ENCODE data around the gene TLR7. TPM values are rescaled to one million over a fixed set of nuclear protein-coding genes. Genes with fewer than 3 reads are reported as not detected.

TLR7 gene
- total and polyA plus RNA-seq, 10 of the 15 experiments (the other 5 are each of a cell fraction or from before 2014, with no cell fraction given), result 12.0 to 44.4 (median 22.6) TPM

GRCh38 chrX:12896935-12897334, 30.1 kb downstream of the TLR7 start:
- no peak overlapping the region for H3K9ac ChIP-seq (ENCODE audit: control insufficient read depth, insufficient read depth, low read length)
- no peak overlapping the region for H2AFZ ChIP-seq (ENCODE audit: control insufficient read depth, low read depth, low read length)
- FAIRE-seq, result no peak
- no peaks in the 10 kb centered on the region for H3K36me3 ChIP-seq (ENCODE audit: control insufficient read depth in 2 of 2, insufficient read depth in 2 of 2, low read length in 1 of 2)
- no peak overlapping the region for H3K27ac ChIP-seq (ENCODE audit: control insufficient read depth, insufficient read depth)
- in situ Hi-C loops (cut with MboI), result loop anchor here (25.0 kb wide), 1 partner anchor 1990 kb away; no protein-coding TSS in a partner anchor
- BruUV-seq (replicated peaks), result no TSS peak
- 81% methylated on average over 4 of the region's 4 CpGs for WGBS (ENCODE audit: insufficient coverage, insufficient replicate concordance, low lambda C conversion rate, missing lambda C conversion rate)
- CTCF ChIA-PET, result interaction anchor here (1.1 to 16.0 kb wide), 6 partner anchors 79 to 610 kb away, joined by 3 to 431 read pairs (median 4); no protein-coding TSS in a partner anchor
- POLR2A ChIA-PET, result interaction anchor here (1.0 to 1.9 kb wide), 2 partner anchors 82 to 85 kb away, joined by 4 to 8 read pairs; no protein-coding TSS in a partner anchor
- DNase-seq (ENCODE audit: low read depth, low spot score), result no peak
- H3K4me3 ChIP-seq, result no peak overlapping the region
- no peak for ATAC-seq
- peaks cover 21% of the 10 kb centered on the region for H3K4me1 ChIP-seq (ENCODE audit: control insufficient read depth, insufficient read depth, low read length)
- H4K20me1 ChIP-seq (ENCODE audit: control insufficient read depth, insufficient read depth), result no peaks in the 10 kb centered on the region
- no peak overlapping the region for H3K4me2 ChIP-seq (ENCODE audit: control insufficient read depth, insufficient read depth)
- no peaks in the 10 kb centered on the region for H3K27me3 ChIP-seq (replicated peaks in 1 of 2; ENCODE audit: control insufficient read depth in 2 of 2, insufficient read depth in 2 of 2, low read length in 1 of 2)
- intact Hi-C loops (cut with micrococcal nuclease; ENCODE audit: unreplicated experiment), result no loop called here
- H3K9me3 ChIP-seq (replicated peaks; ENCODE audit: control insufficient read depth, insufficient read depth, low read length), result no peaks in the 10 kb centered on the region
- no peaks in the 10 kb centered on the region for H3K79me2 ChIP-seq (ENCODE audit: control insufficient read depth, insufficient read depth, low read length)
- RAD21 ChIA-PET (ENCODE audit: unreplicated experiment), result interaction anchor here (0.9 to 13.6 kb wide), 5 partner anchors 13 to 610 kb away, joined by 3 to 277 read pairs (median 3); no protein-coding TSS in a partner anchor
- SMC1A ChIA-PET (ENCODE audit: uncharacterized antibody, unreplicated experiment), result interaction anchor here (0.8 to 15.5 kb wide), 5 partner anchors 61 to 591 kb away, joined by 3 to 349 read pairs (median 3); no protein-coding TSS in a partner anchor
- TF ChIP-seq FOS (IDR thresholded peaks at IDR 0.05; ENCODE audit: borderline replicate concordance, extremely low read depth, insufficient read length), result no peak
- TF ChIP-seq NFIC (IDR thresholded peaks at IDR 0.05; ENCODE audit: low read depth, low read length), result no peak
- TF ChIP-seq FOXK2 (IDR thresholded peaks at IDR 0.05), result no peak
- no peak for TF ChIP-seq MEF2A (IDR thresholded peaks at IDR 0.05; ENCODE audit: insufficient read depth, low read depth, low read length)
- TF ChIP-seq TCF3 (IDR thresholded peaks at IDR 0.05; ENCODE audit: borderline replicate concordance, insufficient read depth, low read depth, low read length), result no peak
- no peak for TF ChIP-seq SP1 (IDR thresholded peaks at IDR 0.05; ENCODE audit: low read depth, low read length)
- TF ChIP-seq PML (IDR thresholded peaks at IDR 0.05; ENCODE audit: low read length), result no peak

DNA sequence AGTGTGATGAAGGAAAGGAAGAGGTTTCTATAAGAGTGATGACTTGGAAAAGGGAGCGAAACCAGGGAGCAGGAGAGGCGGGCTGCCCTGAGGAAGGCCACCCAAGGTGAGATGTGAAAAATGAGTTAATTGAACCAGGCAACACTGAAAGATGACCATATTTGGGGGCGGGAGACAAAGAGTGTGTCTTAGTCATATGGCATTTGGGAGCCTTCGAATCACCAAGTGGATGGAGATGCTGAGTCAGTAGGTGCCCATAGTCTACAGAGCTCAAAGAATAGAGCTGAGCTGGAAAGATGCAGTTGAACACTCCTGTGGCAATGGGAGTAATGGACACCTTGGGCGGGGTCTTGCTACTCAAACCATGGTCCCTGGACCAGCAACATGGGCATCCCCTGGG, 31.2 kb downstream of the TLR7 start:
- Histone ChIP-seq H3K9ac (ENCODE audit: control insufficient read depth, insufficient read depth, low read length) (no peak overlapping the region), H4K20me1 (ENCODE audit: control insufficient read depth, insufficient read depth) (no peaks in the 10 kb centered on the region), H3K4me2 (ENCODE audit: control insufficient read depth, insufficient read depth) (no peak overlapping the region), H3K4me1 (ENCODE audit: control insufficient read depth, insufficient read depth, low read length) (peaks cover 10% of the 10 kb centered on the region), H3K9me3 (replicated peaks; ENCODE audit: control insufficient read depth, insufficient read depth, low read length) (no peaks in the 10 kb centered on the region), H3K4me3 (no peak overlapping the region), H2AFZ (ENCODE audit: control insufficient read depth, low read depth, low read length) (no peak overlapping the region), H3K79me2 (ENCODE audit: control insufficient read depth, insufficient read depth, low read length) (no peaks in the 10 kb centered on the region), H3K27me3 (replicated peaks in 1 of 2; ENCODE audit: control insufficient read depth in 2 of 2, insufficient read depth in 2 of 2, low read length in 1 of 2) (no peaks in the 10 kb centered on the region), H3K27ac (ENCODE audit: control insufficient read depth, insufficient read depth) (no peak overlapping the region), H3K36me3 (ENCODE audit: control insufficient read depth in 2 of 2, insufficient read depth in 2 of 2, low read length in 1 of 2) (no peaks in the 10 kb centered on the region)
- CTCF ChIA-PET, result interaction anchor here (1.1 to 16.0 kb wide), 3 partner anchors 84 to 127 kb away, joined by 3 to 431 read pairs (median 3); no protein-coding TSS in a partner anchor
- DNase-seq (ENCODE audit: low read depth, low spot score) (no peak), ATAC-seq (no peak), FAIRE-seq (no peak)
- BruUV-seq (replicated peaks), result no TSS peak
- intact Hi-C loops (cut with micrococcal nuclease; ENCODE audit: unreplicated experiment) (no loop called here), in situ Hi-C loops (cut with MboI) (loop anchor here (25.0 kb wide), 1 partner anchor 1989 kb away; no protein-coding TSS in a partner anchor)
- RAD21 ChIA-PET (ENCODE audit: unreplicated experiment), result interaction anchor here (13.6 kb wide), 1 partner anchor 85 kb away, joined by 277 read pairs; no protein-coding TSS in a partner anchor
- POLR2A ChIA-PET, result interaction anchor here (1.0 kb wide), 1 partner anchor 86 kb away, joined by 4 read pairs; no protein-coding TSS in a partner anchor
- SMC1A ChIA-PET (ENCODE audit: uncharacterized antibody, unreplicated experiment), result interaction anchor here (1.2 to 15.5 kb wide), 3 partner anchors 21 to 92 kb away, joined by 3 to 349 read pairs (median 3); no protein-coding TSS in a partner anchor
- 64% methylated on average over 5 of the region's 5 CpGs for WGBS (ENCODE audit: insufficient coverage, insufficient replicate concordance, low lambda C conversion rate, missing lambda C conversion rate)
- no peak for TF ChIP-seq POLR2AphosphoS5 (IDR thresholded peaks at IDR 0.05; ENCODE audit: low read length)
- no peak for TF ChIP-seq SUPT20H (IDR thresholded peaks at IDR 0.05; ENCODE audit: borderline replicate concordance, control insufficient read depth, low read depth, low read length)
- no peak for TF ChIP-seq PAX8 (IDR thresholded peaks at IDR 0.05)
- no peak for TF ChIP-seq ZNF217 (IDR thresholded peaks at IDR 0.05)
- no peak for TF ChIP-seq E2F8 (IDR thresholded peaks at IDR 0.05; ENCODE audit: low read depth, partially characterized antibody)

Data from GM12878 (cell line).